Glutamatergic neuron (in vitro differentiated cells): ENCODE data around the gene GCGR. TPM values are rescaled to one million over a fixed set of nuclear protein-coding genes. Genes with fewer than 3 reads are reported as not detected.
A peak's percentile ranks its signal among the peaks of the same experiment; 100 is the strongest.

ENCODE experiments used
- DNase-seq: peaks from one replicate; pipeline ENCODE4 v3.0.0; 2022
- H3K27ac Mint-ChIP-seq: one replicate; pipeline ENCODE4 v1.8.0; 2020; ENCODE audit warnings: mild to moderate bottlenecking, mixed read lengths, inconsistent platforms; ENCODE audit not compliant: unreplicated experiment
- H3K27me3 Mint-ChIP-seq: one replicate; pipeline ENCODE4 v1.8.0; 2020; ENCODE audit warnings: mild to moderate bottlenecking, moderate library complexity, mixed read lengths, inconsistent platforms; ENCODE audit not compliant: unreplicated experiment
- H3K36me3 Mint-ChIP-seq: one replicate; pipeline ENCODE4 v1.8.0; 2020; ENCODE audit warnings: mild to moderate bottlenecking, mixed read lengths, inconsistent platforms; ENCODE audit not compliant: unreplicated experiment
- H3K4me1 Mint-ChIP-seq: one replicate; pipeline ENCODE4 v1.8.0; 2020; ENCODE audit warnings: mild to moderate bottlenecking, low read depth, mixed read lengths, inconsistent platforms; ENCODE audit not compliant: unreplicated experiment
- H3K4me3 Mint-ChIP-seq: one replicate; pipeline ENCODE4 v1.8.0; 2020; ENCODE audit warnings: mild to moderate bottlenecking, mixed read lengths, inconsistent platforms; ENCODE audit not compliant: unreplicated experiment
- H3K9me3 Mint-ChIP-seq: one replicate; pipeline ENCODE4 v1.8.0; 2020; ENCODE audit warnings: mild to moderate bottlenecking, moderate library complexity, mixed read lengths, inconsistent platforms; ENCODE audit not compliant: unreplicated experiment
- total RNA-seq: library from RNA; stranded (reverse); fragmentation: NEBNext Ultra II Directional; extraction: Animal tissue kit (Norgen Biotek cat#: 25700); gene quantifications from one replicate; pipeline ENCODE4 v1.2.1, GENCODE V29; 2021; ENCODE audit not compliant: unreplicated experiment
- TF ChIP-seq, protein P1 (sequence below): fragments of 200-600 bp; sonication (generic); IDR thresholded peaks from one replicate; pipeline ENCODE4 v1.5.0; 2021; ENCODE audit not compliant: partially characterized antibody, unreplicated experiment

GCGR gene
- total RNA-seq, 1 donor from 2014 or later = 6.7 TPM

DNA sequence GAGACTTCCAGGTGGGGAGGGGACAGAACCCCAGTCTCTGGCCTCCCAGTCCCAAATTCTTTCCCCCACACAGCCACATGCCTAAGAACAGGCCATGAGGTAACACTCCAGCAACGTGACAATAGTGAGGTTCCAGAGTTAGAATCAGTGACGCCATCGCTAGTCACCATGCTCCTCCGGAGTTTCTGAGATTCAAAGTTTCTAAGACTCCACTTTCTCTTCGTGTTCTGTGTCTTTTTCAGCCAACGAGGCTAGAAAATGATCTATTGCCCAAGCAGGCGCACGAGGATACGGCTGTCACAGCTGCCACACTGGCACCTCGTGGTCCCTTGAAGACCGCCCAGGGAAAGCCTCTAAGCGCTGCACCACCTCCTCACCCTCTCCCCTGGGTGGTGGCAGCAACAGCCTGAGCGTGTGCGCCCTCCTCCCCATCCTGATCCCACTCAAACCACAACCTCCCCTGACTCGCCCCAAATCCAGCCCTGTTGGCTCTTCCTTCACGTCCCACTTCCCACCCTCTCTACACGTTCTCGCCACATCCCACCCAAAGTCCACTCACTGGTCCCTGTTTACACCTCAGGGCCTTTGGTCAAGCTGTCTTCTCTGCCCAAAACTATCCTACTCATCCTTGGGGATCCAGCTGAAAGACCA is 28.1 kb downstream of the GCGR start:
- peak overlapping the region; percentile 93 for H3K4me3 Mint-ChIP-seq
- TF ChIP-seq, protein P1, sequence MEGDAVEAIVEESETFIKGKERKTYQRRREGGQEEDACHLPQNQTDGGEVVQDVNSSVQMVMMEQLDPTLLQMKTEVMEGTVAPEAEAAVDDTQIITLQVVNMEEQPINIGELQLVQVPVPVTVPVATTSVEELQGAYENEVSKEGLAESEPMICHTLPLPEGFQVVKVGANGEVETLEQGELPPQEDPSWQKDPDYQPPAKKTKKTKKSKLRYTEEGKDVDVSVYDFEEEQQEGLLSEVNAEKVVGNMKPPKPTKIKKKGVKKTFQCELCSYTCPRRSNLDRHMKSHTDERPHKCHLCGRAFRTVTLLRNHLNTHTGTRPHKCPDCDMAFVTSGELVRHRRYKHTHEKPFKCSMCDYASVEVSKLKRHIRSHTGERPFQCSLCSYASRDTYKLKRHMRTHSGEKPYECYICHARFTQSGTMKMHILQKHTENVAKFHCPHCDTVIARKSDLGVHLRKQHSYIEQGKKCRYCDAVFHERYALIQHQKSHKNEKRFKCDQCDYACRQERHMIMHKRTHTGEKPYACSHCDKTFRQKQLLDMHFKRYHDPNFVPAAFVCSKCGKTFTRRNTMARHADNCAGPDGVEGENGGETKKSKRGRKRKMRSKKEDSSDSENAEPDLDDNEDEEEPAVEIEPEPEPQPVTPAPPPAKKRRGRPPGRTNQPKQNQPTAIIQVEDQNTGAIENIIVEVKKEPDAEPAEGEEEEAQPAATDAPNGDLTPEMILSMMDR = no peak
- peaks cover 9% of the 10 kb centered on the region for H3K9me3 Mint-ChIP-seq
- H3K27me3 Mint-ChIP-seq = peaks cover 14% of the 10 kb centered on the region
- peak overlapping the region; percentile 85 for H3K27ac Mint-ChIP-seq
- H3K36me3 Mint-ChIP-seq = no peaks in the 10 kb centered on the region
- no peak for DNase-seq
- peaks cover 17% of the 10 kb centered on the region for H3K4me1 Mint-ChIP-seq

DNA sequence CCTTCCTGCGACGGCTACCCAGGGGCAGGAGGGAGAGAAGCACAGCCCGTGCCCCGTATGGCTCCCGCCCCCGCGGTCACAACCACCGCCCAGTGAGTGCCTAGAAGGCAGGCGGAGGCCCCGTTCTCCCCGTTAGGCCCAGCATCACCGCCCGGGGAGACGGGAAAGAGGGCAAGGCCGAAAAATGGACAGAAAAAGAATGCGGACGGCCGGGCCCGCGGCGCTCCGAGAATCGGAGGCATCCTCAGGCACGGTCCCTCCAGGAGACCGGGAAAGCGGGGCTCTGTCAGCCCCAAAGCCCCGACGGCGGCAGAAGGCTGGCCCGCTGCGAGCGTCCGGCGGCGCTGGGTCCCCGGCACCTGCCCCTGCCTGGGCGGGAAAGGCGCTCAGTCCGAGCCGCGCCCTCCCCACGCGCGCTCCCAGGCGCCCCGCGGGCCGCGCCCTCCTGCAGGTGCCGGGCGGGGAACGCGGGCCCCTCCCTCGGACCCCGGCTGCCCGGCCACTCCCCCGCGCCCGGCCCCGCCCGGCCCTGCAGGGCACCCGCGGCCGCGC is 28.7 kb downstream of the GCGR start:
- peaks cover 9% of the 10 kb centered on the region for H3K9me3 Mint-ChIP-seq
- H3K36me3 Mint-ChIP-seq = no peaks in the 10 kb centered on the region
- TF ChIP-seq, protein P1 = no peak
- peak overlapping the region; percentile 85 for H3K27ac Mint-ChIP-seq
- no peak for DNase-seq
- peaks cover 14% of the 10 kb centered on the region for H3K27me3 Mint-ChIP-seq
- H3K4me1 Mint-ChIP-seq = peaks cover 17% of the 10 kb centered on the region
- peak overlapping the region; percentile 93 for H3K4me3 Mint-ChIP-seq

DNA sequence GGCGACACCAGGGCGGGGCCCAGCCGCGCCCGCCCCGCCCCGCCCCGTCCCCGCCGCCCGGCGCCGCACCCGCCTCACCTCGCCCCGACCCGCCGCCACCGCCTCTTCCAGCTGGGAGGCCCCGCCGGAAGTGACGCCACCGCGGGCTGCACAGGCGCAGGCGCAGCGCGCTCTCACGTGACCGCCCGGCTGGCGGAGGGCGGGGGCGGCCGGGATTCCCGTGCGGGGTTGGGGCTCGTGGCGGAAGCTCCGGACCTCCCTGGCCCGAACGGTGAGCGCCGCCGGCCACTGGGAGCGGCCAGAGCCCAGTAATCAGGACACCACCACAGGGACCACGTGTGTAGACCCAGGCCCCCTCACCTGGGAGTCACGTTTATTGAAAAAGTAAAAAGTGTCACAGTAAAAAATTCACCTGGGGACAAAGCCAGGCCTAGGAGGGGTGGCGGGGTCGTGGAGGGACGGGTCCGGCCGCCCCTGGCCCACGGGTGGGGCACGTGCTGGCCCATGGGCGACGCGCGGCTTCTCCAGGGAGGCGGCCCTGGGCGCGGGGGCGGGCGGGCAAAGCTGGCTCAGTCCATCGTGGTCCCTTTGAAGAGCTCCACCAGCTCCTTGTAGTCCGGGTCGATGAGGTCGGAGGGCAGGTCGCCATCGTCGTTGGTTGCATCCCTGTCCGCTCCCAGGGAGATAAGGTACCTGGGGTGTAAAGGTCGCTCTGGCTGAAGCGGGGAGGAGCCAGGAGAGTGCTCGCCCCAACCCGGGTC is 29.4 kb downstream of the GCGR start, which contains the start of gene MCRIP1:
Gene MCRIP1 (minus strand): TSS at position 132 of the 761 bp plus-strand sequence. CDS start 8,785 bp downstream, outside the sequence.
- Mint-ChIP-seq H3K4me1 (peaks cover 14% of the 10 kb centered on the region), H3K27ac (peak within 1 kb of the TSS; percentile 86), H3K27me3 (peaks cover 14% of the 10 kb centered on the region), H3K36me3 (no peaks in the 10 kb centered on the region), H3K9me3 (peaks cover 9% of the 10 kb centered on the region), H3K4me3 (peak within 1 kb of the TSS; percentile 93)
- TF ChIP-seq, protein P1 = no peak
- DNase-seq = peak; percentile 98

DNA sequence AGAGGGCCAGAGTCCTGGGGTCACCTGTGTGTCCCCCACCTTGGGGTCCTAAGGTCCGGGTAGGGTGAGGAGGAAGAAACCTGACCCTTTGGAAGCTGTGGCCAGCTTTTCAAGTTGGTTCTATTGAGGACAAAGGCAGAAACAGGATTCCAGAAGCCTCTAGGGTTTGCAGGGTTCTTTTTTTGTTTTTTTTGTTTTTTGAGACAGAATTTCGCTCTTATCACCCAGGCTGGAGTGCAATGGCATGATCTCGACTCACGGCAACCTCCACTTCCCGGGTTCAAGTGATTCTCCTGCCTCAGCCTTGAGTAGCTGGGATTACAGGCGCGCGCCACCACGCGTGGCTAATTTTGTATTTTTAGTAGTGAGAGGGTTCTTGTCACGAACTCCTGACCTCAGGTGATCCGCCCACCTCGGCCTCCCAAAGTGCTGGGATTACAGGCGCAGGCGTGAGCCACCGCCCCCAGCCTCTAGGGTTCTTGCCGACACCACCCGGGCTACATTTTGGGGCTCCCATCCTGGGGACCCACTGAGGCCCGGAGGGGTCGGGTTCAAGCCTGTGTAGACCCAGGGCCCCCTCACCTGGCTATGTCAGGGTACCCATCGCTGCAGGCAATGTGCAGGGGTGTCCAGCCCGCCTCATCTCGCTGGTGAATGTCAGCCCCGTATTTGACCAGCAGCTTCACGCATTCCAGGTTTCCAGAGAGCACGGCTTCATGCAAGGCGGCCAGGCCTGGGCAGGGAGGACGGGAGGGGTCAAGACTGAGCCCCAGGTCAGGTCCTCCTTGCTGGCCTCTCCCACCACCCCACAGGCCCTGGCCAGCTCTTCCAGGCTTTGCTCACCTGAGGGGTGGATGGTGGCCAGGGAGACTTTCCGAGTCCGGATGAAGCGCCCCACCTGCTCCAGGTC is 30.2 kb downstream of the GCGR start:
- no peaks in the 10 kb centered on the region for H3K36me3 Mint-ChIP-seq

More for the DNA sequence above, 30.2 kb downstream of the GCGR start:
- Mint-ChIP-seq H3K4me1 (peaks cover 12% of the 10 kb centered on the region), H3K27me3 (peaks cover 14% of the 10 kb centered on the region), H3K9me3 (peaks cover 9% of the 10 kb centered on the region), H3K27ac (peak overlapping the region; percentile 86), H3K4me3 (peak overlapping the region; percentile 92)
- DNase-seq = no peak
- TF ChIP-seq, protein P1 = no peak
